Dendritic cell treated with granulocyte-macrophage colony-stimulating factor and Interleukin-4, amounts not matched to agents 40 ng/mL and 50 ng/mL, for 4 days (primary cell): ENCODE results near the gene KRT2.

Experiments used
- H3K27ac Mint-ChIP-seq: one replicate; pipeline ENCODE4 v1.8.0; 2022; ENCODE audit warnings: mild to moderate bottlenecking, mixed read lengths
- H3K27me3 Mint-ChIP-seq: one replicate; pipeline ENCODE4 v1.8.0; 2022; ENCODE audit warnings: mild to moderate bottlenecking, mixed read lengths
- H3K36me3 Mint-ChIP-seq: one replicate; pipeline ENCODE4 v1.8.0; 2022; ENCODE audit warnings: low read depth, mixed read lengths
- H3K4me1 Mint-ChIP-seq: one replicate; pipeline ENCODE4 v1.8.0; 2022; ENCODE audit warnings: low read depth, mixed read lengths
- H3K4me3 Mint-ChIP-seq: one replicate; pipeline ENCODE4 v1.8.0; 2022; ENCODE audit warnings: mild to moderate bottlenecking, moderate library complexity, mixed read lengths
- H3K9me3 Mint-ChIP-seq: one replicate; pipeline ENCODE4 v1.8.0; 2022; ENCODE audit warnings: mixed read lengths
- intact Hi-C: fragments of 100-400 bp; cut with micrococcal nuclease; formaldehyde crosslinking; loops from one replicate; pipeline ENCODE4 v1.15.0; 2022

Gene KRT2

GRCh38 chr12:52606096-52606495 lies 45.9 kb downstream of the KRT2 start:
- Mint-ChIP-seq H3K27me3 (peaks cover 44% of the 10 kb centered on the region), H3K27ac (no peak overlapping the region), H3K4me3 (no peak overlapping the region), H3K4me1 (no peaks in the 10 kb centered on the region), H3K9me3 (no peaks in the 10 kb centered on the region), H3K36me3 (no peaks in the 10 kb centered on the region)
- intact Hi-C loops: no loop called here

- no peak overlapping the region for H3K27ac Mint-ChIP-seq
- H3K4me3 Mint-ChIP-seq: no peak overlapping the region
- no peaks in the 10 kb centered on the region for H3K36me3 Mint-ChIP-seq
- no peaks in the 10 kb centered on the region for H3K4me1 Mint-ChIP-seq
- H3K27me3 Mint-ChIP-seq: peaks cover 43% of the 10 kb centered on the region
- intact Hi-C loops: no loop called here
- H3K9me3 Mint-ChIP-seq: no peaks in the 10 kb centered on the region
Observed at GRCh38 chr12:52605542-52605941, 46.5 kb downstream of the KRT2 start.

- intact Hi-C loops: no loop called here
- no peak overlapping the region for H3K27ac Mint-ChIP-seq
- H3K4me1 Mint-ChIP-seq: no peaks in the 10 kb centered on the region
- peaks cover 44% of the 10 kb centered on the region for H3K27me3 Mint-ChIP-seq
- no peaks in the 10 kb centered on the region for H3K36me3 Mint-ChIP-seq
- no peak overlapping the region for H3K4me3 Mint-ChIP-seq
- H3K9me3 Mint-ChIP-seq: no peaks in the 10 kb centered on the region
Observed at GRCh38 chr12:52604859-52605258, 47.2 kb downstream of the KRT2 start.

GRCh38 chr12:52603314-52603713 lies 48.7 kb downstream of the KRT2 start:
- H3K9me3 Mint-ChIP-seq: no peaks in the 10 kb centered on the region
- no peak overlapping the region for H3K4me3 Mint-ChIP-seq
- no peaks in the 10 kb centered on the region for H3K36me3 Mint-ChIP-seq
- H3K27me3 Mint-ChIP-seq: peaks cover 48% of the 10 kb centered on the region
- H3K4me1 Mint-ChIP-seq: no peaks in the 10 kb centered on the region
- intact Hi-C loops: no loop called here
- no peak overlapping the region for H3K27ac Mint-ChIP-seq

GRCh38 chr12:52602552-52602951 lies 49.5 kb downstream of the KRT2 start:
- no peaks in the 10 kb centered on the region for H3K9me3 Mint-ChIP-seq
- intact Hi-C loops: no loop called here
- no peaks in the 10 kb centered on the region for H3K36me3 Mint-ChIP-seq
- H3K27ac Mint-ChIP-seq: no peak overlapping the region
- H3K4me3 Mint-ChIP-seq: no peak overlapping the region
- peaks cover 43% of the 10 kb centered on the region for H3K27me3 Mint-ChIP-seq
- no peaks in the 10 kb centered on the region for H3K4me1 Mint-ChIP-seq

GRCh38 chr12:52601671-52602070 lies 50.3 kb downstream of the KRT2 start:
- intact Hi-C loops: no loop called here
- Mint-ChIP-seq H3K27ac (no peak overlapping the region), H3K4me3 (no peak overlapping the region), H3K4me1 (no peaks in the 10 kb centered on the region), H3K36me3 (no peaks in the 10 kb centered on the region), H3K27me3 (peaks cover 43% of the 10 kb centered on the region), H3K9me3 (no peaks in the 10 kb centered on the region)

DNA sequence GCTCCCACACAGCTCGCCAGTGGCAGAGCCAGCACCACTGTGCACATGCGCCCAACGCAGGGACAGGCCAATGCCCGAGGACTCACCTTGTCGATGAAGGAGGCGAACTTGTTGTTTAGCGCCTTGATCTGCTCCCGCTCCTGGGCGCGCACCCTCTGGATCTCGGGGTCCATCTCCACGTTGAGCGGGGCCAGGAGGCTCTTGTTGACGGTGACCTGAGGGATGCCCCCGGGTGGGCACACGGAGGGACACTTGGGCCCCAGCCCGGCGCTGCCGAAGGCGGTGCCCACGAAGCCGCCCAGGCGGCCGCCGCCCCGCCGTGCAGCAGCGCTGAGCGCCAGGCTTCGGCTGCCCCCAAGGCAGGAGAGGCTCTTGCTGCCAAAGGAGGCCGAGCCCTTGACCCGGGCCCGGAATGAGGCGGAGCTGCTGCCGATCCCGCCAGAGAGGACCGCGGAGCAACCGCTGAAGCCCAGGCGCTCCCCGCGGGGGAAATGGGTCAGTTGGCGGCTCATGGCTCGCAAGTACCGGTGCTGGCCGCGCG lies 51.0 kb downstream of the KRT2 start, which contains the start of gene KRT72:
Gene KRT72, minus strand, starts transcription at position 523 of the 541 bp plus-strand sequence. Its CDS starts 11 bp downstream, at position 512.
- Mint-ChIP-seq H3K4me3 (no peak within 1 kb of the TSS), H3K9me3 (no peaks in the 10 kb centered on the region), H3K36me3 (no peaks in the 10 kb centered on the region), H3K27me3 (peaks cover 43% of the 10 kb centered on the region), H3K27ac (no peak within 1 kb of the TSS), H3K4me1 (no peaks in the 10 kb centered on the region)
- intact Hi-C loops: no loop called here

- no peak overlapping the region for H3K4me3 Mint-ChIP-seq
- no peaks in the 10 kb centered on the region for H3K4me1 Mint-ChIP-seq
- no peak overlapping the region for H3K27ac Mint-ChIP-seq
- H3K36me3 Mint-ChIP-seq: no peaks in the 10 kb centered on the region
- H3K27me3 Mint-ChIP-seq: peaks cover 41% of the 10 kb centered on the region
- intact Hi-C loops: no loop called here
- no peaks in the 10 kb centered on the region for H3K9me3 Mint-ChIP-seq
Observed at GRCh38 chr12:52600475-52600874, 51.5 kb downstream of the KRT2 start.

DNA sequence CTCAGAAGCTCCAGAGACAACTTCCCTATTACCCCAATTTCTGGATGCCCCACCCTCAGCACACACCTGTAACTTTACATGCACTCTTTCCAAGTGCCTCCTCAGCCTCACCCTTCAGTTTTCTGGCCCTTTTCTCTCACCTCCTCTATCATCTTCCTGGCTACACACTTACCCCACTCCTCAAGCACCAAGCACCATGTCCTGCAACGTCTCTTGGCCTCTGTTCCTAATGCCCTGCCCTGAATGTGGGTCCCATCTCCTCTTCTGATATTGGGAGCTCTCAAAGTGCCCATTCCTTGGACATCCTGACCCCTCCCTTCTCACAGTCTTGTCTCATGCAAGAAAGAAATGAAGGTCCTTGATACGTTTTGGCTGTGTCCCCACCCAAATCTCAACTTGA lies 51.9 kb downstream of the KRT2 start:
- H3K4me3 Mint-ChIP-seq: no peak overlapping the region
- H3K27me3 Mint-ChIP-seq: peaks cover 41% of the 10 kb centered on the region
- no peaks in the 10 kb centered on the region for H3K9me3 Mint-ChIP-seq
- no peaks in the 10 kb centered on the region for H3K36me3 Mint-ChIP-seq
- no peak overlapping the region for H3K27ac Mint-ChIP-seq
- H3K4me1 Mint-ChIP-seq: no peaks in the 10 kb centered on the region
- intact Hi-C loops: no loop called here

DNA sequence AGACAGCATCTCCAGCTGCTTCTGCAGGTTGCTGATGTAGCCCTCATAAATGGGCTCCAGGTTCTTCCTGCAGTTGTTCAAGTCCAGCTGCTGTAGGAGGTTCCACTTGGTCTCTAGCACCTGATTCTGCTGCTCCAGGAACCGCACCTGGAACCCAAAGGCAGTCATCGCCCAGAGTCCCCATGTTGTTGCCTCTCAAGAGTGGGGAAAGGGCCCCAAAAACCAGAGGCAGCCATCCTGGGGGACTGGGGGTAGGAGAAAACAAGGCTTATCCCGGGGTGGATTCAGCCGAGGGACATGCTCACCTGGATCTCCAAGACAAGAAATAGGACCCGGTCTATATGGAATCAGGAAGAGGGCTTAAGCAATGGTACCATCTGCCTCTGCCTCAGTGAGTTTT lies 53.0 kb downstream of the KRT2 start:
- Mint-ChIP-seq H3K4me1 (no peaks in the 10 kb centered on the region), H3K4me3 (no peak overlapping the region), H3K36me3 (no peaks in the 10 kb centered on the region), H3K27ac (no peak overlapping the region), H3K27me3 (peaks cover 41% of the 10 kb centered on the region), H3K9me3 (no peaks in the 10 kb centered on the region)
- intact Hi-C loops: no loop called here
